Keratinocyte (primary cell): Measurements from ENCODE around the gene EPC2. TPM values are rescaled to one million over a fixed set of nuclear protein-coding genes. Genes with fewer than 3 reads are reported as not detected.
A peak's percentile ranks its signal among the peaks of the same experiment; 100 is the strongest.

Experiments
- DNase-seq: peaks from one replicate; pipeline ENCODE4 v3.0.0-alpha.2; 2011; ENCODE audit warnings: low read depth, missing footprints, low spot score
- FAIRE-seq: peaks from 2 replicates; lab custom pipeline; 2011; peaks lifted over from hg19 to GRCh38; lab: Jason Lieb, UNC
- H2AFZ ChIP-seq: 2 replicates; pipeline ENCODE4 v1.6.0; 2012; ENCODE audit warnings: low read length, control low read depth, inconsistent platforms; ENCODE audit not compliant: control insufficient read depth
- H3K27ac ChIP-seq: 2 replicates; pipeline ENCODE4 v1.5.1; 2011; ENCODE audit warnings: low read length; ENCODE audit not compliant: control insufficient read depth, insufficient read depth
- H3K27me3 ChIP-seq: 3 replicates; pipeline ENCODE4 v1.6.0; 2011; ENCODE audit warnings: low read length; ENCODE audit not compliant: control insufficient read depth, insufficient read depth; ENCODE audit errors: extremely low read depth
- H3K36me3 ChIP-seq, 2 experiments: 2 replicates in 1 of 2; 3 replicates in 1 of 2; pipeline ENCODE4 v1.5.1; 2011; ENCODE audit warnings: low read length in 2 of 2, mild to moderate bottlenecking in 1 of 2; ENCODE audit not compliant: control insufficient read depth in 2 of 2, insufficient read depth in 2 of 2; ENCODE audit errors: extremely low read depth in 1 of 2
- H3K4me1 ChIP-seq: 3 replicates; pipeline ENCODE4 v1.5.1; 2011; ENCODE audit warnings: low read length; ENCODE audit not compliant: control insufficient read depth, insufficient read depth; ENCODE audit errors: extremely low read depth
- H3K4me2 ChIP-seq: 3 replicates; pipeline ENCODE4 v1.6.0; 2011; ENCODE audit warnings: low read depth, low read length; ENCODE audit not compliant: control insufficient read depth, insufficient read depth; ENCODE audit errors: extremely low read depth
- H3K4me3 ChIP-seq, 3 experiments: fragments of 200-600 bp in 1 of 3; sonication (generic) in 1 of 3; 2 replicates in 2 of 3; 3 replicates in 1 of 3; pipeline ENCODE4 v1.5.1; 2011 to 2016; ENCODE audit warnings: low read length in 3 of 3, mild to moderate bottlenecking in 3 of 3, control low read depth in 2 of 3, inconsistent platforms in 1 of 3, low read depth in 1 of 3, mixed read lengths in 1 of 3, mixed run types in 1 of 3, moderate library complexity in 1 of 3; ENCODE audit not compliant: control insufficient read depth in 2 of 3, insufficient read depth in 2 of 3; ENCODE audit errors: extremely low read depth in 1 of 3
- H3K79me2 ChIP-seq: 2 replicates; pipeline ENCODE4 v1.6.0; 2012; ENCODE audit warnings: low read length; ENCODE audit not compliant: control insufficient read depth, insufficient read depth
- H3K9ac ChIP-seq: 3 replicates; pipeline ENCODE4 v1.6.0; 2011; ENCODE audit warnings: low read length; ENCODE audit not compliant: control insufficient read depth, insufficient read depth; ENCODE audit errors: extremely low read depth
- H3K9me1 ChIP-seq: 3 replicates; pipeline ENCODE4 v1.6.0; 2011; ENCODE audit warnings: low read length; ENCODE audit not compliant: control insufficient read depth, insufficient read depth; ENCODE audit errors: extremely low read depth
- H3K9me3 ChIP-seq: 2 replicates; pipeline ENCODE4 v1.5.1; 2012; ENCODE audit warnings: low read depth, low read length; ENCODE audit not compliant: control insufficient read depth
- H4K20me1 ChIP-seq: 3 replicates; pipeline ENCODE4 v1.6.0; 2011; ENCODE audit warnings: low read length; ENCODE audit not compliant: control insufficient read depth, insufficient read depth; ENCODE audit errors: extremely low read depth
- EZH2 ChIP-seq: IDR thresholded peaks from one replicate; pipeline ENCODE4 v1.6.1; 2012; ENCODE audit warnings: inconsistent platforms, mild to moderate bottlenecking, low read length, moderate library complexity
- dilution Hi-C: fragments of 300-500 bp; cut with MboI; formaldehyde crosslinking; loops from one replicate; pipeline ENCODE4 v1.7.0; 2020; ENCODE audit warnings: low sequenced_read_pairs; ENCODE audit not compliant: extremely low pct_ligation_motif_present
- polyA plus RNA-seq, 5 experiments: library from polyadenylated mRNA; depleted of rRNA in 3 of 5; stranded (reverse) in 3 of 5; stranded (forward) in 1 of 5; unstranded in 1 of 5; fragments of >200 nt; gene quantifications; 1 replicate in 1 of 5; 2 replicates in 3 of 5; 3 replicates in 1 of 5; pipeline versions ENCODE4 v1.2.1 to v1.2.3, GENCODE V29; 2011 to 2012; ENCODE audit warnings: missing spikeins in 2 of 5, low read depth in 1 of 5, low replicate concordance in 1 of 5
- TF ChIP-seq, protein P1 (sequence below), 3 experiments: IDR thresholded peaks in 1 of 3; conservative IDR thresholded peaks in 1 of 3; optimal IDR thresholded peaks in 1 of 3; 2 replicates in 2 of 3; 3 replicates in 1 of 3; pipeline versions ENCODE3 to v1.5.1; 2011; ENCODE audit warnings: low read length in 3 of 3, mild to moderate bottlenecking in 3 of 3, moderate library complexity in 2 of 3, control low read depth in 1 of 3, inconsistent platforms in 1 of 3; ENCODE audit not compliant: insufficient read depth in 2 of 3; ENCODE audit errors: extremely low read depth in 1 of 3

Gene EPC2
- polyA plus RNA-seq, 1 donor (not counting 4 experiments of a cell fraction or from before 2014, with no cell fraction given): 13.1 TPM

DNA sequence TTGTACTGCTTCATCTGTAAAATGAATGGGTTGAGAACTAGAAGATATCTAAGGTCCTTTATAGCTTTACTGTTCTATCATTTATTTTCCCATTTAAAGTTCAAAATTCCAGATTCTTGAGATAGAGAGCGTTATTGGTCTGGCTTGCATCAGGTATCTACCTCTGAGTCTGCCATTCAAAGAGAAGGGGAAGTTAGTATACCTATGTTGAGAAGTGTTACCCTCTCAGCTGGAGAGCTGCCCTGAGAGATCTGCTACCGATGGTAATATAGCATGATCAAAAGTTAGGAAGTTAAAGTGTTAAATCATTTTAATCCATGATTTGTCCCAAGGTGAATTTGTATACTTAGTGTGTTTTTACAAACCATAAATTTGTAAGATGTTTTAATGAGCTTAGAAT lies 7.4 kb downstream of the EPC2 start:
- FAIRE-seq: no peak

DNA sequence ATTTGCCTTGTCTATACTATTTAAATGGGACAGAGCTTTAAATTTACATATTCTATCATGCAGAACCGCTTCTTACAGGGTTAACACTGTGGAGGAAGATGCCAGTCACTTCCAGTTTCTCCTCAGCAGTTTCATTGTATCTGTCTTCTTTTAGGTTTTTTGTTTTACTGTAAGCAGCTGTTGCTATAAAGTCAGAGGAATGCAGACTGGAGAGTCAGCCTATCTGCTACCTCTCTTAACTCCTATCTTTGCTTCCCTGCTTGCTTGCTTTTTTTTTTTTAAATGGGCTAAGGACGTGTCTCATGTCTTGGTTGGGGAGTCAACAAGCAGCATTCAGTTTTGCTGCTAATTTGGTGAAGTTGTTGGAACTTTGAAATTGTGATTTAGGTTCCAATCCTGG lies 8.9 kb downstream of the EPC2 start:
- Histone ChIP-seq H3K27me3 (no peaks in the 10 kb centered on the region), H3K9me3 (no peaks in the 10 kb centered on the region), H2AFZ (no peak overlapping the region), H3K36me3 (no peaks in the 10 kb centered on the region), H3K9me1 (no peaks in the 10 kb centered on the region), H3K9ac (no peak overlapping the region), H3K27ac (no peak overlapping the region), H3K79me2 (peaks cover 99% of the 10 kb centered on the region), H3K4me3 (no peak overlapping the region), H4K20me1 (peaks cover 2% of the 10 kb centered on the region), H3K4me2 (no peak overlapping the region), H3K4me1 (no peaks in the 10 kb centered on the region)
- no peak for DNase-seq
- dilution Hi-C loops: no loop called here
- no peak for TF ChIP-seq EZH2
- TF ChIP-seq, protein P1, sequence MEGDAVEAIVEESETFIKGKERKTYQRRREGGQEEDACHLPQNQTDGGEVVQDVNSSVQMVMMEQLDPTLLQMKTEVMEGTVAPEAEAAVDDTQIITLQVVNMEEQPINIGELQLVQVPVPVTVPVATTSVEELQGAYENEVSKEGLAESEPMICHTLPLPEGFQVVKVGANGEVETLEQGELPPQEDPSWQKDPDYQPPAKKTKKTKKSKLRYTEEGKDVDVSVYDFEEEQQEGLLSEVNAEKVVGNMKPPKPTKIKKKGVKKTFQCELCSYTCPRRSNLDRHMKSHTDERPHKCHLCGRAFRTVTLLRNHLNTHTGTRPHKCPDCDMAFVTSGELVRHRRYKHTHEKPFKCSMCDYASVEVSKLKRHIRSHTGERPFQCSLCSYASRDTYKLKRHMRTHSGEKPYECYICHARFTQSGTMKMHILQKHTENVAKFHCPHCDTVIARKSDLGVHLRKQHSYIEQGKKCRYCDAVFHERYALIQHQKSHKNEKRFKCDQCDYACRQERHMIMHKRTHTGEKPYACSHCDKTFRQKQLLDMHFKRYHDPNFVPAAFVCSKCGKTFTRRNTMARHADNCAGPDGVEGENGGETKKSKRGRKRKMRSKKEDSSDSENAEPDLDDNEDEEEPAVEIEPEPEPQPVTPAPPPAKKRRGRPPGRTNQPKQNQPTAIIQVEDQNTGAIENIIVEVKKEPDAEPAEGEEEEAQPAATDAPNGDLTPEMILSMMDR (optimal IDR thresholded peaks at IDR 0.05 in 1 of 3, IDR thresholded peaks at IDR 0.05 in 1 of 3, conservative IDR thresholded peaks at IDR 0.05 in 1 of 3; ENCODE audit: extremely low read depth in 1 of 3, insufficient read depth in 2 of 3, low read length in 3 of 3): no peak
- peak; percentile 17 for FAIRE-seq

More for the DNA sequence above, 7.4 kb downstream of the EPC2 start:
- Histone ChIP-seq H2AFZ (no peak overlapping the region), H3K9me1 (no peaks in the 10 kb centered on the region), H3K27me3 (no peaks in the 10 kb centered on the region), H4K20me1 (peaks cover 2% of the 10 kb centered on the region), H3K9me3 (no peaks in the 10 kb centered on the region), H3K27ac (no peak overlapping the region), H3K4me1 (no peaks in the 10 kb centered on the region), H3K79me2 (peaks cover 99% of the 10 kb centered on the region), H3K36me3 (no peaks in the 10 kb centered on the region), H3K4me3 (no peak overlapping the region), H3K9ac (no peak overlapping the region), H3K4me2 (no peak overlapping the region)
- dilution Hi-C loops: no loop called here
- TF ChIP-seq, protein P1 (optimal IDR thresholded peaks at IDR 0.05 in 1 of 3, IDR thresholded peaks at IDR 0.05 in 1 of 3, conservative IDR thresholded peaks at IDR 0.05 in 1 of 3; ENCODE audit: extremely low read depth in 1 of 3, insufficient read depth in 2 of 3, low read length in 3 of 3): no peak
- no peak for TF ChIP-seq EZH2
- DNase-seq: no peak
